ENCODE data around the gene POPDC3. TPM values are rescaled to one million over a fixed set of nuclear protein-coding genes. Genes with fewer than 3 reads are reported as not detected.

The POPDC3 gene
- total RNA-seq, 1 experiment from 2014 or later = 29.2 TPM

- CTCF ChIA-PET = no interaction called here
- H3K36me3 ChIP-seq (ENCODE audit: control insufficient read depth, insufficient read depth, low read length) = peaks cover 5% of the 10 kb centered on the region; the same call in 1 of the 2 replicates
- H3K27me3 ChIP-seq (ENCODE audit: control insufficient read depth, insufficient read depth, low read length) = no peaks in the 10 kb centered on the region
- POLR2A ChIA-PET = no interaction called here
- DNase-seq (ENCODE audit: low read depth, low spot score) (no peak), ATAC-seq (no peak)
- H3K9me3 ChIP-seq (ENCODE audit: control insufficient read depth, insufficient read depth, low read depth, low read length) = no peaks in the 10 kb centered on the region
- TF ChIP-seq CTCF (IDR thresholded peaks at IDR 0.05) = no peak
- no peak for TF ChIP-seq REST (IDR thresholded peaks at IDR 0.05; ENCODE audit: insufficient read depth in 1 of 2, low read depth in 2 of 2, low read length in 1 of 2)
- TF ChIP-seq TCF7L2 (IDR thresholded peaks at IDR 0.05; ENCODE audit: low read depth, low read length) = no peak
- TF ChIP-seq SIN3A (IDR thresholded peaks at IDR 0.05; ENCODE audit: borderline replicate concordance, insufficient read depth, low read depth, low read length) = no peak
- TF ChIP-seq POLR2AphosphoS5 (IDR thresholded peaks at IDR 0.05; ENCODE audit: low read depth, low read length) = no peak
- in situ Hi-C loops (cut with HindIII; ENCODE audit: low pct_unique_long_range_greater_than_20kb, low sequenced_read_pairs) (no loop called here), intact Hi-C loops (cut with micrococcal nuclease; ENCODE audit: unreplicated experiment) (no loop called here)
- H3K4me1 ChIP-seq (ENCODE audit: control insufficient read depth, insufficient read depth, low read length) = peaks cover 7% of the 10 kb centered on the region; the same call in 1 of the 2 replicates
- no peak overlapping the region for H3K27ac ChIP-seq (ENCODE audit: low read length)
- no TSS peak for BruUV-seq (replicated peaks)
- no peak overlapping the region for H3K4me3 ChIP-seq (ENCODE audit: low read depth in 2 of 2, low read length in 2 of 2)
Measured at GRCh38 chr6:105162377-105162776, 17.4 kb downstream of the POPDC3 start.

GRCh38 chr6:105161421-105161820 is 18.4 kb downstream of the POPDC3 start:
- H3K4me1 ChIP-seq (ENCODE audit: control insufficient read depth, insufficient read depth, low read length) = peaks cover 7% of the 10 kb centered on the region; the same call in 1 of the 2 replicates
- no peak overlapping the region for H3K27ac ChIP-seq (ENCODE audit: low read length)
- no peaks in the 10 kb centered on the region for H3K27me3 ChIP-seq (ENCODE audit: control insufficient read depth, insufficient read depth, low read length)
- CTCF ChIA-PET = no interaction called here
- DNase-seq (ENCODE audit: low read depth, low spot score) (no peak), ATAC-seq (no peak)
- peaks cover 5% of the 10 kb centered on the region; the same call in 1 of the 2 replicates for H3K36me3 ChIP-seq (ENCODE audit: control insufficient read depth, insufficient read depth, low read length)
- BruUV-seq (replicated peaks) = no TSS peak
- H3K9me3 ChIP-seq (ENCODE audit: control insufficient read depth, insufficient read depth, low read depth, low read length) = no peaks in the 10 kb centered on the region
- in situ Hi-C loops (cut with HindIII; ENCODE audit: low pct_unique_long_range_greater_than_20kb, low sequenced_read_pairs) (no loop called here), intact Hi-C loops (cut with micrococcal nuclease; ENCODE audit: unreplicated experiment) (no loop called here)
- no peak for TF ChIP-seq POLR2AphosphoS5 (IDR thresholded peaks at IDR 0.05; ENCODE audit: low read depth, low read length)
- TF ChIP-seq SIN3A (IDR thresholded peaks at IDR 0.05; ENCODE audit: borderline replicate concordance, insufficient read depth, low read depth, low read length) = no peak
- no peak for TF ChIP-seq CTCF (IDR thresholded peaks at IDR 0.05)
- no peak overlapping the region for H3K4me3 ChIP-seq (ENCODE audit: low read depth in 2 of 2, low read length in 2 of 2)
- POLR2A ChIA-PET = no interaction called here

Data from Panc1 (cell line).